ACC112 (cell line): ENCODE results near the gene SIGLEC8.
"Not testable (repeated sequence)": the region's sequence is repeated elsewhere in the genome, so short reads cannot be mapped to it uniquely, and the experiment has no call there.

Source experiments
- H2AFZ ChIP-seq: fragments of 200-600 bp; sonication (generic); one replicate; pipeline ENCODE4 v1.6.0; 2017; ENCODE audit warnings: antibody characterized with exemption, low read length; ENCODE audit not compliant: unreplicated experiment
- H3K27ac ChIP-seq: fragments of 200-600 bp; sonication (generic); 2 replicates; pipeline ENCODE4 v1.5.1; 2014; ENCODE audit warnings: low read depth, mild to moderate bottlenecking, antibody characterized with exemption, low read length, moderate library complexity
- H3K27me3 ChIP-seq: fragments of 200-600 bp; sonication (generic); 2 replicates; pipeline ENCODE4 v1.6.1; 2014; ENCODE audit warnings: mild to moderate bottlenecking, antibody characterized with exemption, low read length, moderate library complexity, mixed read lengths; ENCODE audit not compliant: insufficient read depth
- H3K36me3 ChIP-seq: fragments of 200-600 bp; sonication (generic); 2 replicates; pipeline ENCODE4 v1.6.1; 2016; ENCODE audit warnings: mild to moderate bottlenecking, antibody characterized with exemption, low read length, moderate library complexity, mixed read lengths; ENCODE audit not compliant: insufficient read depth
- H3K4me1 ChIP-seq: fragments of 200-600 bp; sonication (generic); one replicate; pipeline ENCODE4 v1.6.1; 2016; ENCODE audit warnings: low read length, mixed read lengths; ENCODE audit not compliant: insufficient read depth, unreplicated experiment, control insufficient read depth
- H3K4me3 ChIP-seq: fragments of 200-600 bp; sonication (generic); 2 replicates; pipeline ENCODE4 v1.5.1; 2014; ENCODE audit warnings: mild to moderate bottlenecking, low read depth, low read length
- H3K79me2 ChIP-seq: fragments of 200-600 bp; sonication (generic); one replicate; pipeline ENCODE4 v1.6.0; 2016; ENCODE audit warnings: low read length; ENCODE audit not compliant: control insufficient read depth, unreplicated experiment, insufficient read depth

Gene SIGLEC8

GRCh38 chr19:51461723-51462161 is 3.5 kb upstream of the SIGLEC8 start:
- Histone ChIP-seq H3K27ac (no peak overlapping the region), H2AFZ (no peak overlapping the region), H3K36me3 (no peaks in the 10 kb centered on the region), H3K4me1 (no peaks in the 10 kb centered on the region), H3K27me3 (peaks cover 24% of the 10 kb centered on the region), H3K79me2 (no peaks in the 10 kb centered on the region), H3K4me3 (no peak overlapping the region)

- H3K27me3 ChIP-seq, result peaks cover 19% of the 10 kb centered on the region
- H3K79me2 ChIP-seq, result no peaks in the 10 kb centered on the region
- H3K4me1 ChIP-seq, result no peaks in the 10 kb centered on the region
- no peak overlapping the region for H3K4me3 ChIP-seq
- no peak overlapping the region for H2AFZ ChIP-seq
- no peaks in the 10 kb centered on the region for H3K36me3 ChIP-seq
- no peak overlapping the region for H3K27ac ChIP-seq
Observed at GRCh38 chr19:51460164-51460992, 2.1 kb upstream of the SIGLEC8 start.

- Histone ChIP-seq H3K36me3 (no peaks in the 10 kb centered on the region), H3K27ac (no peak overlapping the region), H3K79me2 (no peaks in the 10 kb centered on the region), H3K4me1 (no peaks in the 10 kb centered on the region), H2AFZ (no peak overlapping the region), H3K4me3 (no peak overlapping the region), H3K27me3 (peaks cover 16% of the 10 kb centered on the region; the same call in 1 of the 2 replicates)
Observed at GRCh38 chr19:51458899-51459505, 748 bp upstream of the SIGLEC8 start.

- no peaks in the 10 kb centered on the region for H3K36me3 ChIP-seq
- H3K4me1 ChIP-seq, result no peaks in the 10 kb centered on the region
- no peak overlapping the region for H3K4me3 ChIP-seq
- peaks cover 8% of the 10 kb centered on the region; the same call in 1 of the 2 replicates for H3K27me3 ChIP-seq
- no peaks in the 10 kb centered on the region for H3K79me2 ChIP-seq
- no peak overlapping the region for H2AFZ ChIP-seq
- no peak overlapping the region for H3K27ac ChIP-seq
Observed at GRCh38 chr19:51457351-51458013, 772 bp downstream of the SIGLEC8 start.

- no peak overlapping the region for H3K4me3 ChIP-seq
- no peak overlapping the region for H3K27ac ChIP-seq
- H3K36me3 ChIP-seq, result no peaks in the 10 kb centered on the region
- no peaks in the 10 kb centered on the region for H3K79me2 ChIP-seq
- no peaks in the 10 kb centered on the region for H3K4me1 ChIP-seq
- H3K27me3 ChIP-seq, result peaks cover 14% of the 10 kb centered on the region
- no peak overlapping the region for H2AFZ ChIP-seq
Observed at GRCh38 chr19:51456541-51457290, 1.5 kb downstream of the SIGLEC8 start.

GRCh38 chr19:51450730-51451307 is 7.4 kb downstream of the SIGLEC8 start:
- Histone ChIP-seq H3K4me3 (no peak overlapping the region), H3K79me2 (no peaks in the 10 kb centered on the region), H2AFZ (no peak overlapping the region), H3K4me1 (no peaks in the 10 kb centered on the region), H3K27ac (no peak overlapping the region), H3K27me3 (peaks cover 31% of the 10 kb centered on the region), H3K36me3 (no peaks in the 10 kb centered on the region)

- Histone ChIP-seq H3K27ac (no peak overlapping the region), H3K4me1 (no peaks in the 10 kb centered on the region), H3K79me2 (no peaks in the 10 kb centered on the region), H3K4me3 (no peak overlapping the region), H3K27me3 (peaks cover 27% of the 10 kb centered on the region), H3K36me3 (no peaks in the 10 kb centered on the region), H2AFZ (no peak overlapping the region)
Observed at GRCh38 chr19:51448411-51449016, 9.7 kb downstream of the SIGLEC8 start.

- H3K36me3 ChIP-seq, result no peaks in the 10 kb centered on the region
- H3K4me3 ChIP-seq, result no peak overlapping the region
- H3K27me3 ChIP-seq, result peaks cover 27% of the 10 kb centered on the region
- no peak overlapping the region for H2AFZ ChIP-seq
- H3K4me1 ChIP-seq, result no peaks in the 10 kb centered on the region
- no peaks in the 10 kb centered on the region for H3K79me2 ChIP-seq
- no peak overlapping the region for H3K27ac ChIP-seq
Observed at GRCh38 chr19:51448011-51448410, 10.2 kb downstream of the SIGLEC8 start.

- H2AFZ ChIP-seq, H3K27ac ChIP-seq, H3K36me3 ChIP-seq, H3K79me2 ChIP-seq, H3K4me1 ChIP-seq, H3K4me3 ChIP-seq: not testable (repeated sequence)
- peaks cover 29% of the 10 kb centered on the region for H3K27me3 ChIP-seq
Observed at GRCh38 chr19:51447510-51447909, 10.7 kb downstream of the SIGLEC8 start.
